AML-193 (cell line): Measurements from ENCODE around the gene IGFBP5.

Experiments used
- DNase-seq, 2 experiments: peaks; one replicate each; lab custom pipeline; 2025; lab: John Stamatoyannopoulos, UW

Gene IGFBP5

DNA sequence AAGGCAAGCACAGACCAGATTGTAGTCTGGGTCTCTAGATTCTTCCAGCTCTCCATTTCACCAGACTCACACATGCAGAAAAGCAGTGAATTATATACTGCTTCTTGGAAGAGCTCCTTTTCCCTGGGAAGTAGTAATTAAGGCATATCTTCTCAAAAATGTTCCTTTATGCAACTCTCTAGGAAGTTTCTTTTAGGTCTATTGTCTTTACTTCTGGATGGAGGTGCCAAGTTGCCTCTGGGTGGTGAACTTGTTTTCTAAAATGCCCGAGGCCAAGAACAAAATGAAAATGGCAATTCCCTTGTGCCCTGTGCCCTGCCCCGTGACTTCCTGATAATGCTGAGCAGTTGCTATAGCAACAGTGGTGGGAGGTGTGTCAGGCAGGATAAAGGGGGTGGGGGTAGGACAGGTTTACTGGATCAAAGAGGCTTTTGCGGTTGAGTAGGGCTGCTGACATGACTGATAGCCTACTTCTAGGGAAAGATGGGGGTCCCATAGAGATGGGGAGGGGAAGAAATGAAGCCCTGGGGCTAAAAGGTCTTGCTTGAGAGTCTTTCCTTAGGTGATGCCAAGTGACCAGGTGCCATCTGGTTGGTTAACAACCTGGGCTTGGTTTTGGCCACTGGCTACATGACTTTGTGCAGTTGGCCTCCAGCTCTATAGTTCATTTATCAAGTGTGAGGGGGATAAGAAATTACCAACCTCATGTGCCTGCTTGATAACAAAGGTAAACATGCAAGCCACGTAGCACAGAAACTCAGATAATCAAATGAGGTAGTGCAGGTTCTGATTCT, 50.3 kb downstream of the IGFBP5 start:
- DNase-seq = no peak

DNA sequence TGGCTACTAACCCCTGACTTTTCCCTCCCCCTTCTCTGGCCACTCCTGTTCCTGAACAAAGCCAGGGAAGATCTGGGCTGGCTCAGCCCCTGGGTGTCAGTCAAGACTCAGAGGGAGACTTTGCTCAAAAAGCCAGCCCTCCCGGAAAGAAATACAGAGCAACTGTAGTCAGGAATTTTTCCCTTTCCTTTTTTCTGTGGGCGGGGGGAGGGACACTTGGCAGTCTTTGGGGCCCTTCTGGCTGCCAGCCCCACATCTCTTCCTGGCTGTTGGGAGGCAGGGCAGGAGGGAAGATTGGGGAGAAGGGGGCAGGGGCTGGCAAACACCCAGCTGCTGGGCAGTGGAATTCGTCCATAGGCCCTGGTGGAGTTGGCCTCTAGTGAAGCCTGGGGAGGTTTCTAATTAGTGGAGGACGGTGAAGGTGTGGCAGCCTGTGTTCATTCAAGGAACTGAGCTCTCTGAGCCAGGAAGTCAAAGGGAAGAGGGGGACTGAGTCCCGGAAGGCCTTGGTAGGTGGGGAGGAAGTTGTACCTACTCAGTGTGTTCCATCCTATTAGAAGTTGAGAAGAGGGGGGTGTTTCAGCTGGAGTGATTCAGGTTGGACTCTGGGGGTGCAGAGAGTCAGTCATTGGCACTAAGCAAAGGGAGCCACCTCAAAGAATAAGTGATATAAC, 51.2 kb downstream of the IGFBP5 start:
- DNase-seq = no peak

DNA sequence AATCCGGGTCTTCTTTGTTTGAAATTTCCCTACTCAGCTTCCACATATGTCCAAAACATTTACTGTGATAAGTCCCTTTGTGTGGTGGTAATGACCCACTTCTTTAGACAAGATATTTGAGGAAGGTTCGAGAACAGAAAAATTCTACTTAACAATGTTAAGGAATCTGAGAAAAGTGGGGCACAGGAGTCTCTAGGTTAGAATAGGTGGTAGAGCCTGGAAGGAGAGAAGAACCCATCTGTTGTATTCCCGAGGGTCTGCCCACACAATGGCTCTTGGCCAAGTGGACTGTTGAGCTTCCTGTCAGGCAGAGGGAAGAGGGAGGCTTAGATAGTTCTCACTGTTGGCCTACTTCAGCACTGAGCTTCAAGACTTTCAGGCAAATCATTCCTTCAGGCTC, 57.9 kb downstream of the IGFBP5 start:
- DNase-seq = no peak

DNA sequence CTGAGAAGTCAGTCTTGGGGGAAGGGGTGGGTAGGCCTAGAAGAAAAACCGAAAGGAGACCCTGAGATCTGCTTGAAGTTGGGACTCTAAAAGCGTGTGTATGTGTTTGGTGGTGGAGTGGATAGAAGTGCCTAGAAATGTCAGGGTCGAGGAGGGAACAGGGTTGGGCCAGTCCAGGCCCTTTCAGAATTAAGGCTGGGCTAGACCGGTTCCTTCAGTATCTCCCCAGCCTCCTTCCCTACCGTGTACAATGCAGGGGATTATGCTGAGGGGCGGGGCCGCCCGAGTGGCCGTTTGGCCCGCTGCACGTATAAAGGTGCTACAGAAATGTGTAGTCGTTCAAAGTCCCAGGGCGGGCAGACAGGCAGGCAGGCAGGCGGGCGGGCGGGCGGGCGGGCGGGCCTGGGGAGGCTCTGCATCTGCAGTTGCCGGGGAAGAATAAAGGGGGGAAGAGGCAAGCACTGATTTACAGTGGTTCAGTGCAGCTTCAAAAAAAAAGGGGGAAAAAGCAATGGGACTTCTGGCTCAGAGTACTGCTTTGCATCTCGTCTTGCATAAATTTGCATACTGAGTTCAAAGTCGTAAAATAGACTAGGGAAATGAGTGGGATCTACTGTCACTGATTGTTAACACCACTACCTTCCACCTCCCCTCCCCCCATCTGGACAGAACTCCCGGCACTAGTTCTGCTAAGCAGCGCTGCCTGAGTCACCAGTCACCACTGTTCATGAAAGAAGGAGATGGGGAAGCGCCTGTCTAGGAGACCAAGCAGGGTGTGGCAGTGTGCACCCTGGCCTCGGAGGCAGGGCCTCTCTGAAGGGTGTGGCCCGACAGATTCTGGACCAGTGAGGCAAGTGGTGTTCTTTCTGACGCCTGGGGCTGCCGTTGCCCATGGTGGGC, 58.5 kb downstream of the IGFBP5 start:
- DNase-seq = no peak

DNA sequence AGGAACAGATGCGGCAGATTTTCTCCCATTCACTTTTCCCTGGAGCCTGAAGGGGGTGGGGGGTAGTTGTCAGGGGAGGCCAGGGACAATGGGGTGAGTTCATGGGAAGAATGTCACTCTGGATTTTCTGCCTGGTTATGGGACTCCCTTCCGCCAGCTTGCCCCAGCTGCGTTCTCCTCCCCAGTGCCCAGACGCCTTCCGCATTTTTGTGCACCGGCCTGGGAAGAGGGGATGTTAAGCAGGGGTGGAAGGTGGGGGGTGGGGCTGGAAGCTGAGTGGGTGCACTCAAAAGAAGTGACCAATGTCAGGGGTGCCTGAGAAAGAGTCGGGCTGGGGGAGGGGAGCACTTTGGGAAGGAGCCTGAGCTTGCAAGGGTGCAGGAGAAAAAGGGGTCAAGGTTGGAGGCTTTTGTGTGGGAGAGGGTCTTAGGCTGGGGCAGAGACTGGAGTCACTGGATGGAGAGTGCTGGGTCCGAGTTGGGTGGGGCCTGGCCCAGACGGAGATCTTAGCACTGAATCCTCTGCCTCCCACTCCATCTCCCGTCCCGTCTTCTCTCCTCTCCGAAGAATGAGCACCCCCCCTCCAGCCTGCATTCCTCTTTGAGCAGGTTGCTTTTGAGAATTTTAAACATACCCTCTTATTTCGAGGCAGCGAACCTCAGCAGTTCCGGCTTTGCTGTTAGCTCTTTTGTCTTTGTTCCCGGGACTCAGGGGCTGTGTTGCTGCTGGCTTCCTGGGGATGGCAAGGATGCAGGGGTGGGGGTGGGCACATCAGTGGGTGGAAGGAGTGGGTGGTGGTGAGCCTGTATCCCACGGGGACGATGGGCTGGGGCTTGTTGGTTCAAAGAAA, 59.4 kb downstream of the IGFBP5 start:
- DNase-seq = no peak

DNA sequence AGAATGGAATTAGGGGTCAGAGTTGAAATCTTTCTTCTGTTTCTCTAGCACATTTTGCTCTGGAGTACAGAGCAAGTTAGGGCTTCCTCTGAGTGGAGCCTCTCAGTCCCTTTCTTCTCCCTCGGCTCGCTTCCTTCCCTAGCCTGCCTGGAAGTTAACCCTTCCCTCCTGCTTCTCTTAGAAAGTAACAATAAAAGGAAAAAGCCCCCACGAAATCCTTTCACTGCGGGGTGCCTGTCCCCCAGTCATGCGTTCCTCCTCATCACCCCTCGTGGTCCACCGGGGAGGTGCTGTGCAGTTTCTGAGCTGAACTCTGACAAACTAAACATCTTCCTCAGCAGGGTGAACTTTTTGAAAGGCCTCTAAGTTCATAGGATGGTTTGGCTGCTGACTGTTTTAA, 60.2 kb downstream of the IGFBP5 start:
- no peak for DNase-seq

DNA sequence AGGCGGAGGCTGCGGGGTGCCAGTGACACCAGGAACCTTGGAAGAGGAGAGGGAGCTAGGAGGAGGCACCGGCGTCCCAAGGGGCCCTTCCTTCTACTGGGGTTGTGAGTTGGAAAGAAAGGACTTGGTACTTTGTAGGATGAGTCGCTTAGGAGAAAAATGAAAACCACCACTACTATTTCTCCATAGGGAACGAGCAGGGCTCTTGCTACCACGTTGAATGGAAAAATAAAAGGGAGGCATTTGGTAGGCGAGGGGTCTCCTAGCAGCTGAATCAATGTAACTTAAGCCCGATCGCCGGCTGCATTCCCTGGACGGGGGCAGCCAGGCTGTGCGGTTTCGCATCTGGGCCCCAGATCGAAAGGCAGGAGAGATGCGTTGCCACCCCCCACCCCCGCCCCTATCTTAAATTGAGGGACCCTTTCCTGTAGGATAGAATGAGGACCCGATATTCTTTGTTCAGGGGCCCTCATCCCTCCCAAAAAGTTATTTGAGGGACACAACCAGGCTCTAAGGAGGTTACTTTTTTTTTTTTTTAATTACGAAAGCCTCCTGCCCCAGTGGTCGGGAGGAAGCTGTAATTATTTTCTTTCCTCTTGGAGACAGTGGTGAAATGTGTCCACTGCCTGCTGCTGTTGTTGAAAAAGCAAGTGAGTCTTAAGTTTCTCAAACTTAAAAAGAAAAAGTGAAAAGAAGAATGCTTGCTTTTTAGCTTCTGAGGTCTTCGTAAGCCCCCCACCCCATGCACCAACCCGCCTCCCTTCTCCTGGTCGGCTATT, 60.8 kb downstream of the IGFBP5 start:
- peak; percentile 21 to 27 for DNase-seq

DNA sequence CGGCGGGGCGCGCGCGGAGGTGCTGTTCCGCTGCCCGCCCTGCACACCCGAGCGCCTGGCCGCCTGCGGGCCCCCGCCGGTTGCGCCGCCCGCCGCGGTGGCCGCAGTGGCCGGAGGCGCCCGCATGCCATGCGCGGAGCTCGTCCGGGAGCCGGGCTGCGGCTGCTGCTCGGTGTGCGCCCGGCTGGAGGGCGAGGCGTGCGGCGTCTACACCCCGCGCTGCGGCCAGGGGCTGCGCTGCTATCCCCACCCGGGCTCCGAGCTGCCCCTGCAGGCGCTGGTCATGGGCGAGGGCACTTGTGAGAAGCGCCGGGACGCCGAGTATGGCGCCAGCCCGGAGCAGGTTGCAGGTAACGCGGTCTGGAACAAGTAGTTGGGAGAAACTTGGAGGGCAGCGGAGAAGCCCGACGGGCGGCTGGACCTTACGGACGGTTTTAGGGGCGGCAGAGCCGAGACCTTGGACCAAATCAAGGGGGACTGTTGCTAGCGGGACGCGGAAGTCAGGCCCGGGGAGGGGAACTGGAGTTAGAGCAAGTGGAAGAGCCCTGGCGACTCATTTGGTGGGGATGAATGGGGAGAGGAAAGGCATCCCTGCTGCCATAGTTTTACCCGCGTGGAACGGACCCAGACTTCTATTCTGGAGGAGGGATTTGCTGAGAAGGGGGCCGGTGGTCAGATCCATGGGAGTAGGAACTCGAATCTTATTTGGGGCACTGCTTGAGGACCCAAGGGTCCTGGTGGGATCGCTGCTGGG, 61.6 kb downstream of the IGFBP5 start:
- DNase-seq = no peak

DNA sequence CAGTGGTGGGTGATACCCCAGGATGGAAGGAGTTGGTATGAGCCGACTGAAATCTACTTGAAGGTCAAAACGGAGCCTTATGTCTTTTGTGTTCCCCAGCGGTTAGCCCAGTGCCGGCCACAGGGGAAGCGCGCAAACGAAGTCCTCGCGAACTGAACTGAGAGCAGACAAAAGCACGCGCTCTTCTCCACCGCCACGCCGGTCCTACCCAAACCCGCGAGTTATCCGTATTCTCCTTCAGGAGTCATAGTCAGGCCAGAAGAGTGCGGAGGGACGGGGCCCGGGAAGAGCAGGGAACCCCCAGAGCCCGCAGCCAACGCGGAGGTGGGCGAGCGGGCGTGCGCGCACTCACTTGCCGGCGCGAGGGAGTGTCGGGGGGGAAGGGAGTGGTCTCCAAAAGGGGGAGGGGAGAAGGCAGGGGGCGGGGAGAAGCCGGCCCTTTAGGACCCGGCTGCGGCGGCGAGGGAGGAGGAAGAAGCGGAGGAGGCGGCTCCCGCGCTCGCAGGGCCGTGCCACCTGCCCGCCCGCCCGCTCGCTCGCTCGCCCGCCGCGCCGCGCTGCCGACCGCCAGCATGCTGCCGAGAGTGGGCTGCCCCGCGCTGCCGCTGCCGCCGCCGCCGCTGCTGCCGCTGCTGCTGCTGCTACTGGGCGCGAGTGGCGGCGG, 62.3 kb downstream of the IGFBP5 start, which contains the start of gene IGFBP2:
Gene IGFBP2 (plus strand): TSS at position 469 of the 664 bp plus-strand sequence. CDS start 104 bp downstream, at position 573.
- peak in 1 of 2 experiments; percentile 14 for DNase-seq

DNA sequence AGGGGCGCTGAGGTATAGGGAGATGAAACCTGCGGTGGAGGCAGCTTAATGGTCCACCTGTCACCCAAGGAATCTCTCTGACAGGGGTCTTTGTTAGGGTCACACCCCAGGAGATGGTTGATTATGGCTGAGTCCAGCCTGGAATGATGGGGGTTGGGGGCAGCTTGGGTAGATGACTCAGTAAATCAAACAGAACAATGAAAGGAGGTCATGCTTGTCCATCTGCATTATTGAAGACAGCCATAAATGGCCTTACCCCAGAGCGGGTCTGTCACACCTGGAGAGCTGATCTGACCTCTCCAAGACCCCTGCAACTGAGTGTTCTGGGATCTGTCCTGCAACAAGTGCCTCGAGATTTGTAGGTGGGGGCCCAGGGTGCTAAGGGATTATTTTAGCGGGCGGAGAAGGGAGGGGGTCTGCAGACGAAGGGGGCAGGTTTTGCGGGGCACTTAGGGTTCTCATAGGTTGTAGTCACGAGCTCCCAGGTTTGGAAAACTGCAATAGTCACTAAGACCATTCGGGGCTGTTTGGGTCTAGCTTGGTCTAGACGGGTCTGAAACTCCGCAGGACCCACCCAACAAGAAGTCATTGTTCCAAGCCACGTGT, 62.9 kb downstream of the IGFBP5 start:
- no peak for DNase-seq

DNA sequence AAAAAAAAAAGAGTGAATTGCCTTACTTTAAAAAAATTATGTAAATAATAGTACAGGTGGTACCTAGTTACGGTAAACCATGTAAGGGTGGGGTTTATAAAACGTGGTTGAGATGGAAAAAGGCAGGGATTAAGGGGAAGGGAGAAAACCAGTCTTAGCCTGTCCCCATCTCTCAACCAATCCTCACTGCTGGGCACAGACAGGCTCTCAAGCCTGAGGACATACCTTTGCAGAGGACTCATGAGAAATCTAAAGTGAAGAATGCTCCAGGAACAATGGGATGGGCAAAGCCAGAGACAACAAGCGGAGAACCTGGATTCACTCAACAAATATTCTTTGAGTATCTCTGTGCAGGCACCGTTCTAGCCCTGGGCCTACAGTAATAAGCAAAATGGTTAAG, 65.6 kb downstream of the IGFBP5 start:
- no peak for DNase-seq

DNA sequence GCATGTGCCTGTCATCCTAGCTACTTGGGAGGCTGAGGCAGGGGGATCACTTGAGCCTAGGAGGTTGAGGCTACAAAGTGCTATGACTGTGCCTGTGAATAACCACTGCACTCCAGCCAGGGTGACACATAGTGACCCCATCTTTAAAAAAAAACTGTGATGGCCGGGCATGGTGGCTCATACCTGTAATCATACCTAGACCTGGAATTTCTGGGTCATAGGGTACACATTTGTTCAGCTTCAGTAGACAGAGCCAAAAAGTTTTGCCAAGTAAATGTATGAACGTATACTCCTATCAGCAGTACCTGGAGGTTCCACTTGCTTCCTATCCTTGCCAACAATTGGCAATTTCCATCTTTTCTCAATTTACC, 68.5 kb downstream of the IGFBP5 start:
- DNase-seq = no peak

DNA sequence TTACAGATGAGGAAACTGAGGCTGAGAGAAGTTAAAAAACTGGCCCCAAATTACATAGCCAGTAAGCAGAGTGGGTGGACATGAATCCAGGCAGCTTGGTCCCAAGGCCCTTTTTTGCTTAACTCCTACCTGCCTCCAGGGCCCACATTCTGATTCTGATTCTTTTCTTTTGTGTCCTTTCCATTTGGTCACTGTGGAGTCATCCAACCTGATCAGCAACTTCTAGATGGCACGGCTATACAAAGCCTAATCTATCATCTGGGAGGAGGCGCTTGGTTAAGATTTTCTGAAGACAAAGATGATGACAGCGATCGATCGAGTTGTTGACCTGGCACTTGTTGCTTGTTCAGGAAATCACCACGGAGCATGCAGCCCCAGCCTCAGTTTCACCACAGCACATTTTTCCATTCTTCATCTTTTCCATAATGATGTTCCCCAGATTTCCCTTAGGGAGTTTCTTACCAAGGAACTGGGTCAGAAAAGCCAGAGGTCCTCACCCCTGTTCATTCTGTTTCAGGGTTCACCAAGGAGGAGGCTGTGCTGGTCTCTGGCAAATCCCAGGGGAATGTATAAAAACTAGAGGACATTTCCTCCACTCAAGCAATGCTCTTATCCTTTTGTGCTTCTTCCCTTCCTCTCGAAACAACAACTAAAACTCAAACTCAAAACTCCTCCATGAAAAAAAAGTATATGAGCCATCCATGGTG, 69.0 kb downstream of the IGFBP5 start:
- no peak for DNase-seq

DNA sequence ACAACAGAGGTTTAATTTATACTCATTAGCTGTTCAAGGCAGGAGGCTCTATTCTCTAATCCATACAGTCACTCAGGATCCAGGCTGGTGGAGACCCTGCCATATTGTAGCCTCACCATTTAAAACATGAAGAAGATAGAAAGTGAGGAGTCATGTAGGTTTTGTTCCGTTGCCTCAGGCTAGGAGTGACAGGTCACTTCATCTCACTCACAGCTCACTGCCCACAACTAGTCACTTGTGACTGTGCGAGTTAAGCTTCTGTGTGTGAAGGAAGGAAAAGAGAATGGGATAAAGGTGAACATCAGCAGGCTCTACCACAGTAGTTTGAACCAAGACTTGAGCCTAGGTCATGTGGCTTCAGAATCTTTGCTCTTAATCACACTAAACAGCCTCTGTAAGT, 71.1 kb downstream of the IGFBP5 start:
- DNase-seq = no peak

DNA sequence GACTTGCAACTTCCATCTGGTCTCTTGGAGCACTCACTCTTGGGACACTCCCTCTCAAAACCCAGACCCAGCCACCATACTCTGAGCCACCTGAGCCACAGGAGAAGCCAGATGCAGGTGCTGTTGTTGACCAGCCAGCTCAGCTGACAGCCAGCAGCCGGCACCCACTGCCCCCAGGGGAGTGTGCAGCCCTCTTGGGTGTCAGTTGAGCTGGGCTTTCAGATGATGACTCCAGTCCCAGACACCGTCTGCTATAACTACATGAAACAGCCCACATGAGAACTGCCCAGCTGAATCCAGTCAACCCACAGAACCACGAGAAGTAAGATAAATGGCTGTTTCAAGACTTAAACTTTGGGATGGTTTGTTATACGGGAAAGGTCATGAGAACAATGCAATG, 72.8 kb downstream of the IGFBP5 start:
- DNase-seq = no peak
